ENCODE measurements around the gene CFAP299.

CFAP299 gene

GRCh38 chr4:80900908-80901307, 565.4 kb downstream of the CFAP299 start:
- no peak overlapping the region for H3K4me3 ChIP-seq (ENCODE audit: low read depth, low read length)
- no peak for DNase-seq (ENCODE audit: low read depth)
- no peak for TF ChIP-seq CTCF (IDR thresholded peaks at IDR 0.05; ENCODE audit: control insufficient read depth, extremely low read depth, insufficient read depth)

GRCh38 chr4:80903020-80903419, 567.5 kb downstream of the CFAP299 start:
- TF ChIP-seq CTCF (IDR thresholded peaks at IDR 0.05; ENCODE audit: control insufficient read depth, extremely low read depth, insufficient read depth), result no peak
- H3K4me3 ChIP-seq (ENCODE audit: low read depth, low read length), result no peak overlapping the region
- no peak for DNase-seq (ENCODE audit: low read depth)

- TF ChIP-seq CTCF (IDR thresholded peaks at IDR 0.05; ENCODE audit: control insufficient read depth, extremely low read depth, insufficient read depth), result no peak
- H3K4me3 ChIP-seq (ENCODE audit: low read depth, low read length), result no peak overlapping the region
- DNase-seq (ENCODE audit: low read depth), result no peak
These were observed 574.4 kb downstream of the CFAP299 start for GRCh38 chr4:80909938-80910337.

GRCh38 chr4:80911458-80911857, 575.9 kb downstream of the CFAP299 start:
- DNase-seq (ENCODE audit: low read depth), result no peak
- no peak overlapping the region for H3K4me3 ChIP-seq (ENCODE audit: low read depth, low read length)
- TF ChIP-seq CTCF (IDR thresholded peaks at IDR 0.05; ENCODE audit: control insufficient read depth, extremely low read depth, insufficient read depth), result no peak

GRCh38 chr4:80912350-80912749, 576.8 kb downstream of the CFAP299 start:
- DNase-seq (ENCODE audit: low read depth), result no peak
- no peak for TF ChIP-seq CTCF (IDR thresholded peaks at IDR 0.05; ENCODE audit: control insufficient read depth, extremely low read depth, insufficient read depth)
- H3K4me3 ChIP-seq (ENCODE audit: low read depth, low read length), result no peak overlapping the region

- no peak overlapping the region for H3K4me3 ChIP-seq (ENCODE audit: low read depth, low read length)
- TF ChIP-seq CTCF (IDR thresholded peaks at IDR 0.05; ENCODE audit: control insufficient read depth, extremely low read depth, insufficient read depth), result no peak
- no peak for DNase-seq (ENCODE audit: low read depth)
These were observed 577.9 kb downstream of the CFAP299 start for GRCh38 chr4:80913381-80913780.

- DNase-seq (ENCODE audit: low read depth), result no peak
- H3K4me3 ChIP-seq (ENCODE audit: low read depth, low read length), result no peak overlapping the region
- no peak for TF ChIP-seq CTCF (IDR thresholded peaks at IDR 0.05; ENCODE audit: control insufficient read depth, extremely low read depth, insufficient read depth)
These were observed 581.2 kb downstream of the CFAP299 start for GRCh38 chr4:80916770-80917169.
